Spleen (tissue), 11 donors: ENCODE measurements around the gene CDC42BPA. TPM values are rescaled to one million over a fixed set of nuclear protein-coding genes. Genes with fewer than 3 reads are reported as not detected.

ENCODE experiments used
- DNase-seq: peaks from one replicate; pipeline ENCODE4 v3.0.0-alpha.2; 2020
- H3K27ac ChIP-seq, 8 donors: fragments of 200-600 bp; sonication (generic) in 7 of 8; 1 replicate in 4 of 8; 2 replicates in 4 of 8; pipeline versions ENCODE4 v1.5.0 to v1.8.0; 2016 to 2021; ENCODE audit warnings: inconsistent platforms in 4 of 8, mild to moderate bottlenecking in 4 of 8, moderate library complexity in 1 of 8
- H3K27me3 ChIP-seq, 7 donors: fragments of 200-600 bp; sonication (generic) in 6 of 7; replicated peaks in 1 of 7; 1 replicate in 4 of 7; 2 replicates in 3 of 7; pipeline versions ENCODE4 v1.5.0 to v1.8.0; 2016 to 2021; ENCODE audit warnings: inconsistent platforms in 3 of 7, mild to moderate bottlenecking in 1 of 7
- H3K36me3 ChIP-seq, 6 donors: fragments of 200-600 bp; sonication (generic) in 5 of 6; 1 replicate in 4 of 6; 2 replicates in 2 of 6; pipeline versions ENCODE4 v1.5.0 to v1.8.0; 2016 to 2021; ENCODE audit warnings: inconsistent platforms in 2 of 6
- H3K4me1 ChIP-seq, 6 donors: fragments of 200-600 bp; sonication (generic) in 5 of 6; 1 replicate in 3 of 6; 2 replicates in 3 of 6; pipeline versions ENCODE4 v1.5.0 to v1.8.0; 2016 to 2021; ENCODE audit warnings: inconsistent platforms in 3 of 6
- H3K4me3 ChIP-seq, 8 donors: fragments of 200-600 bp; sonication (generic) in 7 of 8; 1 replicate in 4 of 8; 2 replicates in 4 of 8; pipeline versions ENCODE4 v1.5.0 to v1.8.0; 2016 to 2021; ENCODE audit warnings: inconsistent platforms in 4 of 8, mild to moderate bottlenecking in 4 of 8, moderate library complexity in 2 of 8
- H3K9me3 ChIP-seq, 8 donors: fragments of 200-600 bp; sonication (generic) in 7 of 8; 1 replicate in 4 of 8; 2 replicates in 4 of 8; pipeline versions ENCODE4 v1.5.0 to v1.8.0; 2016 to 2021; ENCODE audit warnings: inconsistent platforms in 4 of 8
- CTCF ChIP-seq, 11 experiments: fragments of 200-600 bp in 7 of 11; fragments of 450-650 bp in 4 of 11; sonication (generic) in 4 of 11; IDR thresholded peaks in 8 of 11; conservative IDR thresholded peaks in 3 of 11; 1 replicate in 7 of 11; 2 replicates in 4 of 11; pipeline versions ENCODE4 v1.4.0 to v1.8.0; 2016 to 2021; ENCODE audit warnings: antibody characterized with exemption in 11 of 11, inconsistent platforms in 4 of 11, mild to moderate bottlenecking in 1 of 11
- POLR2A ChIP-seq, 3 donors: fragments of 450-650 bp; IDR thresholded peaks; one replicate each; pipeline ENCODE4 v1.5.1; 2017; ENCODE audit warnings: antibody characterized with exemption in 3 of 3, mild to moderate bottlenecking in 1 of 3
- POLR2AphosphoS5 ChIP-seq, 3 donors: sonication (generic); formaldehyde crosslinking; IDR thresholded peaks; one replicate each; pipeline ENCODE4 v1.5.1; 2017; ENCODE audit warnings: antibody characterized with exemption in 3 of 3
- WGBS, 5 donors: extraction: QIAGEN DNeasy Blood & Tissue Kit in 3 of 5; methylation state at CpG; one replicate each; pipeline versions ENCODE4 v1.1.5 to v1.1.7; 2013 to 2018; 5-methylcytosine and 5-hydroxymethylcytosine counted together
- intact Hi-C: fragments of 100-400 bp; cut with DNase I; formaldehyde crosslinking; loops from one replicate; pipeline ENCODE4 v1.15.0; 2023; ENCODE audit warnings: low total_unique reads
- polyA plus RNA-seq, 3 donors: library from polyadenylated mRNA; stranded (reverse); fragments of 200-250 nt; gene quantifications; one replicate each; pipeline ENCODE4 v1.2.1, GENCODE V29; 2013
- total RNA-seq, 7 donors: library from RNA; depleted of rRNA in 3 of 7; stranded (reverse); fragments of >200 nt in 3 of 7; fragmentation: NEBNext Ultra II Directional in 4 of 7; extraction: Animal tissue kit (Norgen Biotek cat#: 25700) in 4 of 7; gene quantifications; one replicate each; pipeline versions ENCODE4 v1.1.0 to v1.2.1, GENCODE V29; 2016 to 2021
- donor health status: healthy with polysubstance abuse.
- donor health status: DM: no; HTN: no; CAD: no; lungs with moderate emphysema.
- donor health status: DM: no; HTN: no; CAD: no.
- donor health status: Bipolar disorder and iron deficiency.
- donor health status: healthy.
- donor health status: DM: no; HTN: no; CAD: no.
- donor health status: DM: yes; HTN: yes; CAD: no.

The CDC42BPA gene
- total and polyA plus RNA-seq, 10 donors: 1.1 to 36.4 (median 27.6) TPM

GRCh38 chr1:226976276-226976977 lies 341.9 kb downstream of the CDC42BPA start:
- intact Hi-C loops: no loop called here

GRCh38 chr1:226975259-226976250 lies 342.7 kb downstream of the CDC42BPA start:
- Histone ChIP-seq H3K9me3 (peaks cover 0 to 17% (median 13%) of the 10 kb centered on the region in 8 donors), H3K4me3 (no peak overlapping the region), H3K27ac (peak overlapping the region in 3 of 8 donors; percentile 68 to 72 (median 71)), H3K36me3 (peaks cover 0 to 92% (median 13%) of the 10 kb centered on the region in 6 donors), H3K4me1 (peaks cover 0 to 38% (median 26%) of the 10 kb centered on the region in 6 donors), H3K27me3 (no peaks in the 10 kb centered on the region)
- WGBS, 5 donors: 95 to 98% (median 97%) methylated on average over 23 to 30 of the region's 32 CpGs
- DNase-seq: no peak
- intact Hi-C loops: no loop called here
- no peak for TF ChIP-seq POLR2AphosphoS5 (IDR thresholded peaks at IDR 0.05)
- TF ChIP-seq CTCF (IDR thresholded peaks at IDR 0.05 in 8 of 11, conservative IDR thresholded peaks at IDR 0.05 in 3 of 11): no peak
- TF ChIP-seq POLR2A (IDR thresholded peaks at IDR 0.05): no peak

More at GRCh38 chr1:226976276-226976977, 341.9 kb downstream of the CDC42BPA start:
- Histone ChIP-seq H3K27ac (no peak overlapping the region), H3K4me3 (no peak overlapping the region), H3K9me3 (peaks cover 0 to 9% (median 6%) of the 10 kb centered on the region in 8 donors), H3K27me3 (no peaks in the 10 kb centered on the region), H3K36me3 (peaks cover 0 to 92% (median 12%) of the 10 kb centered on the region in 6 donors), H3K4me1 (peaks cover 0 to 47% (median 27%) of the 10 kb centered on the region in 6 donors)
- no peak for TF ChIP-seq POLR2A (IDR thresholded peaks at IDR 0.05)
- no peak for TF ChIP-seq POLR2AphosphoS5 (IDR thresholded peaks at IDR 0.05)
- no peak for TF ChIP-seq CTCF (IDR thresholded peaks at IDR 0.05 in 8 of 11, conservative IDR thresholded peaks at IDR 0.05 in 3 of 11)
- no peak for DNase-seq
- whole genome bisulfite sequencing, 5 donors: 93 to 97% (median 95%) methylated on average over 23 to 34 of the region's 34 CpGs

- 73 to 86% (median 84%) methylated on average over 11 to 14 of the region's 14 CpGs for WGBS, 5 donors
- DNase-seq: no peak
Observed at GRCh38 chr1:226974544-226975258, 343.6 kb downstream of the CDC42BPA start.

More at GRCh38 chr1:226974544-226975258, 343.6 kb downstream of the CDC42BPA start:
- no peak overlapping the region for H3K4me3 ChIP-seq
- H3K27me3 ChIP-seq: no peaks in the 10 kb centered on the region
- intact Hi-C loops: no loop called here
- H3K36me3 ChIP-seq: peaks cover 0 to 92% (median 14%) of the 10 kb centered on the region in 6 donors
- peaks cover 0 to 30% (median 25%) of the 10 kb centered on the region in 6 donors for H3K4me1 ChIP-seq
- peak overlapping the region; percentile 36 to 72 (median 62) for H3K27ac ChIP-seq
- TF ChIP-seq POLR2A (IDR thresholded peaks at IDR 0.05) (no peak), CTCF (IDR thresholded peaks at IDR 0.05 in 8 of 11, conservative IDR thresholded peaks at IDR 0.05 in 3 of 11) (no peak), POLR2AphosphoS5 (IDR thresholded peaks at IDR 0.05) (no peak)
- H3K9me3 ChIP-seq: peaks cover 0 to 17% (median 13%) of the 10 kb centered on the region in 8 donors
